Activated CD4-positive, CD25-positive, alpha-beta regulatory T cell treated with anti-CD3 and anti-CD28 coated beads, Interleukin-2, amount 50 U/mL, for 72 hours (primary cell): ENCODE measurements around the gene BRINP3.

Experiments
- DNase-seq: peaks from one replicate; pipeline ENCODE4 v3.0.0; 2021

The BRINP3 gene

DNA sequence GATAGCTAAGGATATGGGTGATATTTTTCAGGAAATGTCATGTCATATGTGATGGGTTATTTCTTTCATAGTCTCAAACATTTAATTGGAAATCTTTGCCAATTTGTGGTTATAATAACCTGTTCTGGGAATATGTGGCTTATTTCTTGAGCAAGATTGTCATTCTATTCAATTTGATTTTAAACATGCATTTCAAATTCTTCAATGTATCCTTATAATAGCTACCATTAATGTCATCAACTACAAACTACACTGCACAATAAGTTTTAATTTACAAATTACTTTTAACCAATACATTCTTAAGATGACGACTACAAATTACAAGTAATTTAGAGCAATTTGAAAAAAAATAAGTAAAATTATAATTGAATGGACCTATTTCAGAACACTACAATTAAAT is 164.9 kb downstream of the BRINP3 start:
- DNase-seq: no peak

GRCh38 chr1:190303501-190303900 is 174.2 kb downstream of the BRINP3 start:
- no peak for DNase-seq

GRCh38 chr1:190296453-190296852 is 181.2 kb downstream of the BRINP3 start:
- no peak for DNase-seq

DNA sequence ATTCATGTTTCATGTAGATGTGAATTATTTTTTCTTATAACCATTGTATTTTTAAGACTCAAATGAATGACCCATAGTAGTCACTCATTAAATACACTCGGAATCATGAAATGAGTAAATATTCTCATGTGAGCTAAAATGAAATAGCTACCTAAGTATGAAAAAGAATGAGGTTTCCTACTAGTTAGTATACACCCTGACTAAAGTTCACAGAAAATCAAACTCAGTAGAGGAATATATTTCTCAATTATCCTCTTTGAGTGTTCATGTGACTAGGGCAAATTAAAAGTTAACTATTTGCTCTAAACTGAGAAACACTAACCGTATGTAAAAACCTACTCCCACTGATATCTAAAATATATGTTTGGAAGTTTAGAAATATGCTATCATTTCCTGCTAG is 187.8 kb downstream of the BRINP3 start:
- no peak for DNase-seq

DNA sequence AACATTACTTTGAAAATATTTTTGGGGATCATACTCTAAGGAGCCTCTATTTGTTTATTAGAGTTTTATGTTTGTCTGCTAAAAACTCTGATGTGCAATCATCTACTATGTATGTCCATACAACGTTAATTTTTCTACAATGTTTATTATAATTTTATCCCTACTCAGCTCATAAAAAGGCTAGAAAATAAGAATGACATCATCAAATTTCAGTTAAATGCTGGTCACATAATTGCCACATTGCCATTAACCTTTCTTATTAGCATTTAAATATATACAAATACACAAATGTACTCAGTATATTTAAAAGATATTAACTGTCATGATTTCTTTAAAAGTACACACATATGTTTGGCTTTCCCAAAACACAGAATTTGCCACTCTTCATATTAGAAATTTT is 191.6 kb downstream of the BRINP3 start:
- no peak for DNase-seq

DNA sequence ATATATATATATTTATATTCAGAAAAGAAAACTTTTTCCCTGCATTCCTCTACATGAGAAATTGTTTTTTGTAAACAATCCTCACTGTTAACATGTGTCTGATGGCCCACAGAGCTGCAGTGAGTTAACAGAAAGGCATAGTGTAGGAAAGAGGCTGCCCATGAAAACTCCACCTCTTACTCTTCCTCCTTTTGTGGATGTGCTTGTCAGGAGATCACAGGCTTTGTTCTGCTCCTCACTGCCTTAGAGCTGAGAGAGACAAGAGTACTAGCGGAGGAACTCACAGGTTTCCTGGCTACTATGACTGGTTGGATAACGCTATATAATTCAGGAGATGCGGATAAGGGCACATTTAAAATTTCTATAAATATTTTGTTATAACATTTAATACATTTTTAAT is 200.6 kb downstream of the BRINP3 start:
- DNase-seq: no peak

GRCh38 chr1:190274721-190275120 is 202.9 kb downstream of the BRINP3 start:
- DNase-seq: no peak

DNA sequence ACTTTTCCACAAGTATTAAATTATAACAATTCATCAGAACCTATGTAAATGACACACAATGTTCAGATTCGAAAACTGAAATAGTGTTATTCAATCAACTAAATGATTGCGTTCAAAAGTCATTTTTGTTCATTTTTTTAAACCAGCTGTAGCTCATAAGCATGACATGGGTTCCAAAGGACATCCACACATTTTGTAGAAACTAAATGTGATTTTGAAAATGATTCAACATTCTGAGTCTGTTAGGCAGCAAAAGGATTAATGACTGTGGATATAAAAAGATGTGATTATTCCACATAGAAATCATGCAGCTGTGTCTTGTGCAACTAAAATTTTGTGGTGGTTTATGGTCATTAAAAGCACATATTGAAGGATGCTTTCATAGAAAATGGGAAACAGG is 204.5 kb downstream of the BRINP3 start:
- no peak for DNase-seq

DNA sequence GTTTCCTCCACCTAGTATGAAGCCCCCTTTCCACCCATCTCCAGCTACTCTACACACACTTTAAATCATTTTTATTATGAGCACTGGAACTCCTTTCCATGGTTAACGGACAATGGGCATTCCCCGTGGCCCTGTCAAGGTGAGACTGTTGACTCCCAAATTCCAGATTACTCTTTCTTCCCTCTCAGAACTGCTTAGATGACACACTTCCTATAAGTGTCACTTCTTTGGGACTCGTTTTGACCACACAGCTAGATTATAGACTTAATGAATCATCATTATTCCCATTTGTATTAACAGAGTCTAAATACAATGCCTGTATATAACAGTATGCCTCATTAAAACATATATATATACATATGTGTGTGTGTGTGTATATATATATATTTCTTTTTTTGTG is 215.1 kb downstream of the BRINP3 start:
- no peak for DNase-seq

GRCh38 chr1:190259424-190259823 is 218.2 kb downstream of the BRINP3 start:
- DNase-seq: no peak

- DNase-seq: no peak
Observed at GRCh38 chr1:190258003-190258402, 219.7 kb downstream of the BRINP3 start.

DNA sequence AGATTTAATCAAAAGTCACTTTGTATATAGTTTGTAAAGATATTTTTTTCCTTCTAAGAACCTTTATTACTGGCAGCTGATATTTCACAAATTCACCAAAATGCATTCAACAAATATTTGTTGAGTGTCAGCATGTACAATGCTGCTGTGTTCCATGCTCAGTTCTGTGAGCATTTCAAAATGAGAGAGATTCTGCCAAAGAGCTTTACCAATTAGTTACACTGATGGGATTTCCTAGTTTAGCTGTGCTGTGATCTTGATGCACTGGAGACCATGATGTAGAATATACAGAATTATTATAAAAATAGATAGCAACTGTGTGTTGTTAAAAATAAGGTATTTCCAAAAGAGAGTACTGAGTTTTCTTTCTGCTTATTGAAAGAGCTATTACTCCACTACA is 225.6 kb downstream of the BRINP3 start:
- no peak for DNase-seq

- DNase-seq: no peak
Observed at GRCh38 chr1:190250368-190250767, 227.3 kb downstream of the BRINP3 start.

GRCh38 chr1:190244406-190244805 is 233.3 kb downstream of the BRINP3 start:
- DNase-seq: no peak

GRCh38 chr1:190243056-190243455 is 234.6 kb downstream of the BRINP3 start:
- DNase-seq: no peak

GRCh38 chr1:190226006-190226405 is 251.7 kb downstream of the BRINP3 start:
- DNase-seq: no peak

DNA sequence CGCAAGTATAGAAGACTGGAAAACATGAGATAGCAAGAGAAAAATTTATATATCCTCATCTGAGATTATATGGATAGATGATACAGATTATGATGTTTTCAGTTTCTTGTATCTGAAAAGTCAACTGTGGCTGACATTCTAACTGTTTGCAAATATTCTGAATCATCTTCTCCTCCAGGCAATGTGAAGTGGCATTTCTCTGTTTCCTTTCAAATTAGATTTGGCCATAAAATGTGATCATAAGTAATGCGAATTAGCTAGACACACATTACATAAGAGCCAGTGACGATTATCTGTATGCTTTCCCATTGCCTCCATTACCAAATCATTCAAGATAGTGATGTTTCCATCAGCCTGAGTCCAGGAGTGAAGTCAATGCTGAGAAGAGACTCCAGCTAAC is 265.2 kb downstream of the BRINP3 start:
- DNase-seq: no peak

- no peak for DNase-seq
Observed at GRCh38 chr1:190207733-190208132, 269.9 kb downstream of the BRINP3 start.

GRCh38 chr1:190205713-190206112 is 272.0 kb downstream of the BRINP3 start:
- no peak for DNase-seq

DNA sequence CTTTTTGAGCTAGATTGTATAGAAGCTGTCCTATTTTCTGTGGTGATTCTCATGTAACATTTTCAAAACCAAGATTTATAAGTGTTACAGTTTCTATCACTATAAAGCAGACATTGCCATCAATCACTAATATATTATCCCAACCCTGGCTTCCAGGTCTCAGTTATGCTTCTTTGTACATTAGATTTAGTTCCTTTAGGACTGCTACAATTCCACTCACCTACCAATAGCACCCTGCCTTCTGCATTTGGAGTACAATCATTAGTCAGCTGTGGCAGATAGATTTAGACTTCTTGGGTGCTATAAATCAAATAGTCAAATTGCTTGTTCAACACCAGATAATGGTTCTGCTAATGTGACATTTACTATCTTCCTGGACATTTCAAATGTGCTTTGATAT is 281.6 kb downstream of the BRINP3 start:
- DNase-seq: no peak

GRCh38 chr1:190193508-190194115 is 284.1 kb downstream of the BRINP3 start:
- DNase-seq: no peak

GRCh38 chr1:190192627-190193026 is 285.0 kb downstream of the BRINP3 start:
- DNase-seq: no peak

DNA sequence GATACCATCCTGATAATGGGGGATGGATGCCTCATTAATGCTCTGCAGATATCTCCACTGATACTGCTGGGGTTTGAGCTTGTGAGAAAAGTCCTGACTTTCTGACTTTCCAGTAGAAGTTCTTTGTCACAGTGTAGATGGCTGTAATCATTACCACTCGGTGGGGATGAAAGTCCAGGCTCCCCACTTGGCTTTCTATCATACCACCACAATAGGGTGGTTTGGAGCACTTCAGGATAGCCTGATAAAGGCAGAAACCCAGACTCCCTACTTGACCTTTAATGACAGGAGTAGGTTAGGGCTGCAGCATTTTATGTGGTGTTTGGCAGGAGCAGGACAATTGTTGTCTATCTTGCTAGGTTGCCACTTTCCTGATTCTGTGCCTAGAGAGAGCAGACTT is 294.1 kb downstream of the BRINP3 start:
- no peak for DNase-seq

DNA sequence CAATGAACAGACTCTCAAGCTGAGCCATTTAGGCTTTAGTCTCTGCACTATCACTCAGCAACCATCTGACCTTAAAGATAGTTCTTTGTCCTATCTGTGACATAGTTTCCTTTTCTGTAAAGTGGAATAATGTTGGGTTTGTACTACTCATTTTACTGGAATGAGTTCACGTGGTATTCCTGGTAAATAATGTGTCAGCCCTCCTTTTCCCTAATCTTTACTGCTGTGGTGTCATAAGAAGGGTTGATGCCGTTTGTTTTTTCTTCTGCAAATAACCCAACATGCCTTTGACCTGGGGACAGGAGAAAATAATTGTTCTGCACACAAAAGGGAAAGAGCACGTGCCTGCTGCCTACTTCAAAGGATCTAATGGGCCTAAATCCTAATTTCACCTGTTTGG is 297.8 kb downstream of the BRINP3 start:
- no peak for DNase-seq

DNA sequence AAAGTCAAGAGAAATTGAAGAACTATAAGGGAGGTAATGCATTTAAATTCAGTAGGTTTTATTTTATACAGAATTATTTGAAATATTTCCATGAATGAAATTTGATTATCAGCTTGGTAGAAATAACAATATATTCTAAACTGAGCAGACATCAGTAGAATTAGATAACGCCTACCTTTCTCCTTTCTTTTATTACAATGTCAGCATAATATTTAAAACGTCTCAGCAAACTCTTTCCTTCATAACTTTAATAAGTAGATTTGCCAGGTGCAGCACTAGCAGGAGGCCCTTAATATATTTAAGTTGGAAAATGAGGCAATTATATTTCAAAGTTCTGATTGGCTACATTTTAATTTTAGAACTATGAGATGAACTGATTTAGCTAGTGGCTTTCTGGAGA is 298.8 kb downstream of the BRINP3 start:
- no peak for DNase-seq

- DNase-seq: no peak
Observed at GRCh38 chr1:190177555-190177954, 300.1 kb downstream of the BRINP3 start.
